Measurements from ENCODE around the gene LHPP.
"Not testable (repeated sequence)": the region's sequence is repeated elsewhere in the genome, so short reads cannot be mapped to it uniquely, and the experiment has no call there.

LHPP gene

GRCh38 chr10:124604214-124605000 is 142.8 kb downstream of the LHPP start:
- peak; percentile 35 for DNase-seq (ENCODE audit: low spot score)

DNA sequence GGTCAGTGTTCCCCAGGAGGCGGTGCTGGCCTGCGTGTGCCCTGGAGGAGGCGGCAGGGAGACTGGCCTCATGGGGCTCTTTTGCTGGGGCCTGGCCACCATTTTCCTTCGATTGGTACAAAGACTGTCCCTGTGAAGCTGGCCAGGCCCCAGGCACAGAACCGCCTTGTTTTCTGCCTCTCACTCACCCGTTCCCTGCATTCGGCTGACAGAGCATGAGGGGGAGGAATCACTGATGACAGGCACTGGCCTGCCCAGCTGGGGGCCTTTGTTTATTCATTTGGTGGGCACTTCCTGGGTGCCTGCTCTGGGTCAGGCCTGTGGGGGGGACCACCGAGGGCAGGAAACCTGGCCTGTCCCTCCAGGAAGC is 143.4 kb downstream of the LHPP start:
- no peak for DNase-seq (ENCODE audit: low spot score)

DNA sequence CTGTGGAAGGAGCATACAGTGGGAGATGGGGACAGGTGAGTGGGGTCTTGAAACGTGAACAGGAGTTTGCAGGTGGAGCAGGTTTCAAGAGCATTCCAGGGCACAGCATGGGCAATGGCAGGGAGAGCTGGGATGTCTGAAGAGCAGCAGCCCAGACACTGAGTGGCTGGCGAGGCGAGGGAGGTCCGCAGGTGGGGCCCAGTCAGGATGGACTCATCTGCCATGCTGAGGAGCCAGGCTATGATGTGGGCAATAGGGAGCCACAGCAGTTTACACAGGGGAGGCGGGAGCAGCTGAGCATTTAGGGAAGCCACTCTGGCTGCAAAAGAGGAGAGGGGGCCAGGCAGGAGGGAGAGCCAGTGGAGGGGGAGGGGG is 143.8 kb downstream of the LHPP start:
- DNase-seq (ENCODE audit: low spot score) = no peak

GRCh38 chr10:124605856-124606812 is 144.5 kb downstream of the LHPP start:
- DNase-seq (ENCODE audit: low spot score) = peak; percentile 29

DNA sequence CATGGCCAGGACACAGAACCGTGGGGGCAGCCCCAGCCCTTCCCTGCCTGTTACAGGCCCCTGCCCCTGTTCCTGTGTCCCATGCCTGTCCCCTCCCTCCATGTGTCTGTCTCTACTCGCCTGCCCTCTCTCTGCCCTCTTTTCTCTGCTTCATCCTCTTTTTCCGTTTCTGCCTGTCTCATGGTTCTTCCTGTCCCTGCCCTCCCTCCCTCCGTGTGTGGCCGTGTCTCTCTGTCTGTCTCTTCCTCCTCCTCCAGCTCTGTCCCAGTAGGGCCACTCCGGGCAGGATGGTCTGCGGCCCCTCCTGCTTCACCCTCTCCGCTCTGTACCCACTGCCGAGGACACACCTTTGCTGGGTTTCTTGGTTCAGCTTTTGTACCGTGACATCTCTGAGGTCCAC is 145.2 kb downstream of the LHPP start:
- DNase-seq (ENCODE audit: low spot score) = no peak

GRCh38 chr10:124607693-124608092 is 146.1 kb downstream of the LHPP start:
- no peak for DNase-seq (ENCODE audit: low spot score)

DNA sequence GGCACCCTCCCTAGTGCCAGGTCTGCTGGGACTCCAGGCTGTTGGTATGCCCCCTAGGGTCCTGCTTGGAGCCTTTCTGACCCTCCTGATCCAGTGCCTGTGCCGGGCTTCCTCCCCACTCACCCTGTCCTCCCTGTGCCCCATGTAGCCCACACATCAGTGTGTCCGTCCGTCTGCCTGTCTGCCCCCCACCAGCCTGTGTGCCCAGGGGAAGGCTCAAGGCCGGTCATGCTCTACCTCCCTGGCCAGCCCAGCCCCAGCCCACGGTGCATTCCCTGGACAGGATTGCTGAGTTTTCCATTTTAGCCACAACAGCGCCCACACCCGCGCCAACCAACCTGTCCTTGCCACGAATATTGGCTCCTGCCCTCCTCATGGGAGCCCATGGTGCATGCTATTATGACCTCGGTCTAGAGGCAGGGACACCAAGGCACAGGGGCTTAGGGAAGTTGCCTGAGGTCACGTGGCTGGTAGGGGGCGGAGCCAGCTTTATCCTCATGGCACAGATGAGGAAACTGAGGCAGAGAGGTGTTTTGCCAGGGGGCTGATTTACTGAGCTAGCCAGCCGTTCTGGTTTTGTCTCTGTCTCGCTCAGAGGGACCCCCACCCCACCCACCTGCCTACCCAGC is 146.6 kb downstream of the LHPP start:
- DNase-seq (ENCODE audit: low spot score) = no peak

DNA sequence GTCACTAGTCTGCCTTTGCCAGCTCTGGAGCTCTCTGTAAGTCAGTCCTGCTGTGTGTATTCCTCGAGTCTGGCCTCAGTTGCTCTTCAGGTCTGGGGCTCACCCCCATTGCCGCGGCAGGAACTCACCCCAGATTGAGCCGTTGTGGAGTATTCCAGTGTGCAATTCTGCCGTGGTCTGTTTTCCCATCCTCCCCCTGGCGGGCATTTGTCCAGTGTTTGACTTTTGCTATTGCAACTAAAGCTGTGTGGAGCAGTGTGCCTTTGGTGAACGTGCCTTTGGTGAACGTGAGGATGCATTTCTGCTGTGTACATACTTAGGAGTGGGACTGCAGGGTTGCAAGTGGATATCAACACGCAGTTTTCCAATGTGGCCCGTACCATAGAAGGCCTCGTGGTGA is 148.1 kb downstream of the LHPP start:
- no peak for DNase-seq (ENCODE audit: low spot score)

GRCh38 chr10:124610186-124610585 is 148.6 kb downstream of the LHPP start:
- DNase-seq (ENCODE audit: low spot score) = not testable (repeated sequence)

GRCh38 chr10:124610851-124611250 is 149.2 kb downstream of the LHPP start:
- DNase-seq (ENCODE audit: low spot score) = not testable (repeated sequence)

DNA sequence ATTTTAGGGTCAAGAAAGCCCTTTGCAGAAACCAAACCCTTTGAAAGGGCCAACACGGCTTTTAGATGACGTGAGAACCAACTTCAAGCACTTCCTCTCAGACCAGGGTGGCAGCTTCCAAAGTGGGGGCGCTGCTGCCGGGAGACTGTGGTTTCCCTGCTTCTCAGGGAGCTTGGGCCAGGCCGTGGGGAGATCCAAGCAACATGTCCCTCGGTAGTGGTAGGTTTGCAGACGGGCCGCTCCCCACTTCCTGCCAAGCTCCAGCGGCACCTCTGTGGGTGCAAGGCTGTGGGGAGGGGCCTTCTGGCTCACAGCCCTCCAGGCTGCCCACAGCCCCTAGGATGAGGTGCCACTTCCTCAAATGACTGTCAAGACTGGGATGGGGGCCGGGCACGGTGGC is 150.1 kb downstream of the LHPP start:
- no peak for DNase-seq (ENCODE audit: low spot score)

DNA sequence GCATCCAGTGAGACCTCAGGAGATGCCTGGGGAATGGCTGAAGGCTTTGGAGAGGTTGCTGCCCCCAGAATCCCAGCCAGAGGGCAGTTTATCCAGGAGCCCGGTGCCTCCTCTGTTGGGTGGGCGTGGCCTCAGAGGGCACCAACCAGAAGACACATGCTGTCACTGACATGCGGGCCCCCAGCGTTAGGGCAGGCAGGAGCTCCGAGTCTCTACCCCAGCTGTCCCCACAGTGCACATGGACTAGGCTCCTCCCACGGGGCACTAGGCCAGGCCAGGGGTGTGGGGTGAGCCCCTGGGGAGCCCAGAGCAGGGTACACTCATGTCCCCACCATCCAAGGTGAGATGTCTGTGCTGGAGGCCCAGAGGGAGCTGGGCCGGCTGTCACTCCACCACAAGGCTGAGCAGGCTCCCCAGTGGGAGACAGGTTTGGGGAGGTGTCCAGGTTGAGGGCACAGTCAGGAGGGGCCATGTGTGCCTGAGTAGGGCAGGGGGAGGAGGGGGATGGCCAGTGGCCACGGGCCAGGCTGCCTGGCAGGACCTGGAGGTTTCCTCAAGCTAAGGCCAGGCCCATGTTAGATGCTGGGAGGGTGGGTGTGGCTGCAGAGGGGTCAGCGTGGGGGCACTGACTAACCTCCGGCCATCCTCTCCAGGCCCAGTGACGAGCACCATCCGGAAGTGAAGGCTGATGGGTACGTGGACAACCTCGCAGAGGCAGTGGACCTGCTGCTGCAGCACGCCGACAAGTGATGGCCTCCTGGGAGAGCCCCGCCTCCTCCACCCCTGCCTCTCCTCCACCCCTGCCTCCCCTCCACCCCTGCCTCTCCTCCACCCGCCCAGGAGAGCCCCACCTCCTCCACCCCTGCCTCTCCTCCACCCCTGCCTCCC is 151.2 kb downstream of the LHPP start:
- DNase-seq (ENCODE audit: low spot score) = peak; percentile 69

GRCh38 chr10:124614003-124614659 is 152.5 kb downstream of the LHPP start:
- DNase-seq (ENCODE audit: low spot score) = no peak

DNA sequence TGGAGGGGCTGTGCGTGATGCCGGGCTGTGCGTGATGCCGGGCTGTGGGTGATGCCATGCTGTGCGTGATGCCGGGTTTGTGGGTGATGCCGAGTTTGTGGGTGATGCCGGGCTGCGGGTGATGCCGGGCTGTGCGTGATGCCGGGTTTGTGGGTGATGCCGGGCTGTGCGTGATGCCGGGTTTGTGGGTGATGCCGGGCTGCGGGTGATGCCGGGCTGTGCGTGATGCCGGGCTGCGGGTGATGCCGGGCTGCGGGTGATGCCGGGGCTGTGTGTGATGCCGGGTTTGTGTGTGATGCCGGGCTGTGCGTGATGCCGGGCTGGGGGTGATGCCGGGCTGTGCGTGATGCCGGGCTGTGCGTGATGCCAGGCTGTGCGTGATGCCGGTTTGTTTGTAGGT is 153.6 kb downstream of the LHPP start:
- no peak for DNase-seq (ENCODE audit: low spot score)

DNA sequence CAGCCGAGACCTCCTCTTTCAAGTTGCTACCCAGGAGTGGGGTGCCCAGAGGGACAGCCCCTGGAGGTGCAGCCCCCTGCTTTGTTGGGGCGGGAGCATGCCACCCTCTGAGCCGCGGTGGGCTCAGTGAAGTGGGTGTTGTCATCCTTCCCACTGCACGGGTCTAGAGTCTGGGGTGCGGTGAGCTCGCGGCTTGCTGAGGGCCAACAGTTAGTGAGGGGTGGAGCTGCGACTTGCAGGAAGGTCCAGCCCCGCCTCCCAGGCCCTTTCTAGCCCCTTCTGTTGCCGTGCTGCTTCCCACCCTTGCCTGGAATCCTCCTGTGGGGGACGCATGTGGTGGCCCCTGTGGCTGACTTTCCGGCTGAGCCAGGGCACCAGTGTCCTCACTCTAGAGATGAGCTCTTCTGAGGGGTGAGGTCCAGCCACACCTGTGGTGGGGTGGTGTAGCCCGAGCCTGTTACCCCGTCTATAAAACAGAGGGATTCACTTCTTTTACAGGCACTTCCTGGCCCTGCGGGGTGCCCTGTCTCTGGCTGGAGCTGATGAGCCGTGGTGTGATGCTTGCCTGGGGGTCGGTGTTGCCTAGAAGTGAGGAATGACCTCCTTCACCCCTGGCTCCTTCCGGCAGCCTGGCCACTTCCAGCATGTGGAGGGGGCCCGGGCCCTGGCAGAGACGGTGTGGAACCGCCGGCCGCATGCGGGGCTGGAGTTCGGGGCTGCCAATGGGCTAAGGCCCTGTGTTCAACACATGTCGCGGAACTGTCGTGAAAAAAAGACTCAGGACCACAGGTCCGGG is 154.6 kb downstream of the LHPP start:
- no peak for DNase-seq (ENCODE audit: low spot score)

DNA sequence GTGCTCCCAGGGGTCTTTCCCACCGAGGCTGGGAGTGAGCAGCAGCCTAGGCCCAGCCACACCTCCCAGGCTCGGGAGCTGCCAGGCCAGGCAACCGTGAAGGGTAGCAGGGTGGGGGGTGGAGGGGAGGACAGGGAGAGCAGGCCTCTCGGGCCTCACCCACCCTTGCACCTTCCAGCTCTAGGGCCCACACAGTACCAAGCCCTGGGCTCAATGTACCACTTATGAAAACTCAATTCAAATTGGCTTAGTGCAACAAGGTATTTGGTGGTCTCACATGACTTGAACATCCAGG is 155.2 kb downstream of the LHPP start:
- DNase-seq (ENCODE audit: low spot score) = no peak

DNA sequence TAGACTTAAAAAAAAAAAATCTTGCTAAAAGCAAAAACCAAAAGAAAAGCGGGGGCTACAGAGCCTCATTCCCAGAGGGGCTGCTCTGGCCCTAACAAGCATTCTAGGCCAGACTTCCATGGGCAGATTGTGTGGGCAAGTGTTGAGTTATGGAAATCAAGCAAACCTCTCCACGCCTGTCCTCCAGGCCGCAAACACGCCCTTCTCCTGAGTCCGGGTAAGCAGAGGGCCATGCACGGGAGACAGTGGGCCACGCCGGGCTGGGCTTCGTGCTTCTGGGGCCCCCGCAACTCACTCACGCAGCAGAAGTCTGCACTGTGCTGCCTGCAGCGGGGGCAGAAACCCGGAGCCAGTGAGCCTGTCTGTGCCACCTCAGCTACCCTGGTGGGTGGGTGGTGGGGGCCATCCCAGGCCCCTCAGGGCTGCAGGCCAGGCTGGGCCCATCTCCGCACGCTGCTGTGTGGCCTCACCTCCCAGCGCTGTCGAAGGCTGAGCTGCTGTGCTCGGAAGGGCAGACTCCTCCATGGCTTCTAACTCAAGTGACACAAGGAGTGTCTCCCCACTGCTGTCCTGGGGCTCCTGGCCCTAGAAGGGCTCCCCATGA is 156.9 kb downstream of the LHPP start:
- DNase-seq (ENCODE audit: low spot score) = no peak

GRCh38 chr10:124619195-124619594 is 157.6 kb downstream of the LHPP start:
- no peak for DNase-seq (ENCODE audit: low spot score)

DNA sequence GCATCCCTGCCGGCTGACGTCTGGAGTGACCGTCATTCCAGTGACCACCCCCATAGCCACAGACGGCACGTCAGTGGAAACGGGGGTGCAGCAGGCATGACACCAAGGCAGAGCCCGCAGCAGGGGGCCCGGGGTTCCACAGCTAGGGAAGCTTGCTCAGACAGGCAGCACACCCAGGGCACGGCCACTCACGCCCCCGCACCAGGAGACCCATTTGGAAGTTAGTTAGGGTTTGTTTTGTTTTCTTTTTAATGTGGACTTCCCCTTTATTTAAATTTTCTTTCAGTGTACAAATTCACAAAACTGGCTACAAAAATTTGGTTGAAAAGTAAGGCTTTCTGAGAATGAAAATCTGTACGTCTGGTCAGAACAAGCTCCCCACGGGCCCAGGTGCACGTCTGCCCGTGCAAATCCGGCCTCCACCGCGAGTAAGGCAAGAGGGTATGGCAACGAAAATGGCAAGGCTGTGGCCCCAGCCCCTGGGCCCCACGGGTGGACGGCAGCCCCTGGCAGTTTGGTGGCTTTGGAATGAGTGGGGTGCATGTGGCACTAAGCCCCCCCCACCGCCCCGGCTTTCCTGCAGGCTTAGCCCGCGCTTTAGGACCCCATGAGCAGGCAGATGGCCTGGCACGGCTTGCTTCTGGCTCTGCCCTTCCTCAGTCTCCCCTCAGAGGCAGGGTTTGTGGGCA is 158.3 kb downstream of the LHPP start:
- no peak for DNase-seq (ENCODE audit: low spot score)

Measured in SK-N-DZ (cell line).